GM23248 (cell line): ENCODE data around the gene CRISPLD2. TPM values are rescaled to one million over a fixed set of nuclear protein-coding genes. Genes with fewer than 3 reads are reported as not detected.

Experiments
- DNase-seq: peaks from one replicate; pipeline ENCODE4 v3.0.0-alpha.2; 2015
- H2AFZ ChIP-seq: fragments of 200-600 bp; sonication (generic); 2 replicates; pipeline ENCODE4 v1.6.1; 2016; ENCODE audit warnings: antibody characterized with exemption
- H3F3A ChIP-seq: fragments of 200-600 bp; sonication (generic); 2 replicates; pipeline ENCODE4 v1.6.1; 2016; ENCODE audit warnings: mild to moderate bottlenecking, antibody characterized with exemption, mixed run types; ENCODE audit not compliant: insufficient read depth
- H3K27ac ChIP-seq: fragments of 200-600 bp; sonication (generic); 2 replicates; pipeline ENCODE4 v1.5.1; 2016; ENCODE audit warnings: mild to moderate bottlenecking
- H3K27me3 ChIP-seq: fragments of 200-600 bp; sonication (generic); replicated peaks from 2 replicates; pipeline ENCODE4 v1.6.1; 2016; ENCODE audit warnings: mild to moderate bottlenecking; ENCODE audit not compliant: insufficient read depth
- H3K36me3 ChIP-seq: fragments of 200-600 bp; sonication (generic); 2 replicates; pipeline ENCODE4 v1.6.1; 2016; ENCODE audit warnings: low read depth, mild to moderate bottlenecking
- H3K4me1 ChIP-seq: fragments of 200-600 bp; sonication (generic); 2 replicates; pipeline ENCODE4 v1.6.1; 2016; ENCODE audit warnings: mild to moderate bottlenecking; ENCODE audit not compliant: insufficient read depth
- H3K4me2 ChIP-seq: fragments of 200-600 bp; sonication (generic); one replicate; pipeline ENCODE4 v1.6.1; 2016; ENCODE audit warnings: mild to moderate bottlenecking; ENCODE audit not compliant: unreplicated experiment
- H3K4me3 ChIP-seq: fragments of 200-600 bp; sonication (generic); 2 replicates; pipeline ENCODE4 v1.5.1; 2016; ENCODE audit warnings: mild to moderate bottlenecking
- H3K79me2 ChIP-seq: fragments of 200-600 bp; sonication (generic); 2 replicates; pipeline ENCODE4 v1.6.1; 2016; ENCODE audit warnings: mild to moderate bottlenecking; ENCODE audit not compliant: insufficient read depth
- H3K9ac ChIP-seq: fragments of 200-600 bp; sonication (generic); 2 replicates; pipeline ENCODE4 v1.6.1; 2016; ENCODE audit warnings: mild to moderate bottlenecking
- H3K9me2 ChIP-seq: fragments of 200-600 bp; sonication (generic); 2 replicates; pipeline ENCODE4 v1.6.1; 2016; ENCODE audit warnings: mixed run types, mild to moderate bottlenecking, moderate library complexity; ENCODE audit not compliant: insufficient read depth
- H3K9me3 ChIP-seq: fragments of 200-600 bp; sonication (generic); one replicate; pipeline ENCODE4 v1.6.1; 2017; ENCODE audit warnings: low read depth
- H4K20me1 ChIP-seq: fragments of 200-600 bp; sonication (generic); 2 replicates; pipeline ENCODE4 v1.6.0; 2016; ENCODE audit not compliant: insufficient read depth
- EZH2 ChIP-seq: fragments of 200-600 bp; sonication (generic); IDR thresholded peaks from 2 replicates; pipeline ENCODE4 v1.6.1; 2018; ENCODE audit warnings: antibody characterized with exemption, mild to moderate bottlenecking; ENCODE audit not compliant: insufficient read depth, poor library complexity, severe bottlenecking
- EZH2phosphoT487 ChIP-seq: fragments of 200-600 bp; sonication (generic); IDR thresholded peaks from 2 replicates; pipeline ENCODE4 v1.6.1; 2018; ENCODE audit warnings: antibody characterized with exemption, moderate library complexity, mild to moderate bottlenecking, low read depth; ENCODE audit not compliant: insufficient read depth
- WGBS, 2 experiments: methylation state at CpG; one replicate each; pipeline ENCODE4 v1.1.6; 2015 to 2017; ENCODE audit warnings: low lambda C conversion rate in 2 of 2, low coverage in 1 of 2; ENCODE audit errors: missing lambda C conversion rate in 2 of 2; 5-methylcytosine and 5-hydroxymethylcytosine counted together
- in situ Hi-C: fragments of 300-500 bp; cut with MboI; formaldehyde crosslinking; loops from 2 replicates; pipeline ENCODE4 v1.15.0; 2020
- polyA plus RNA-seq: library from polyadenylated mRNA; unstranded; fragments of >200 nt; fragmentation: Nextera tagmentation; extraction: Ambion mirVana; gene quantifications from 2 replicates; pipeline ENCODE4 v1.2.1, GENCODE V29; 2016
- total RNA-seq: library from RNA; depleted of rRNA; stranded (reverse); fragments of >200 nt; shearing (Covaris generic); gene quantifications from 2 replicates; pipeline ENCODE4 v1.2.3, GENCODE V29; 2014

Gene CRISPLD2
- total and polyA plus RNA-seq, 2 experiments from 2014 or later: 21.5 to 36.3 TPM

DNA sequence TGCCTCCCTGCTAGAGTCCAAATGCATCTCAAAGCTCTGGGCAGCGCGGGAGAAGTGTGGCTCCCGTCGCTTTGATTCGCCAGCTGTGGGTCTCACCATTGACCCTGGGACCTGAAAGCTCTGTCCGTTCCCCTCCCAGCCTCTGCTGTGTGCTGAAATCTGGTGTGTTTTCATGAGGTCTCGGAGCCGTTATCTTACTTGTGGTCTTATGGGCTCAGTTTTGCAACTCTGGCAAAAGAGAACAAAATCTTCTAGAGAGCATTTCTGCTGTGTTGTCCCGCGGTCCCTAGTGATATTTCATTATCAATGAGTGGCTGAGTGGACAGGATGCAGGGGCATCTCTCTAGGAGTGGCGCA lies 13.3 kb downstream of the CRISPLD2 start:
- Histone ChIP-seq H3K9ac (peak overlapping the region; percentile 85), H3K9me3 (no peaks in the 10 kb centered on the region), H3K4me3 (peak overlapping the region; percentile 63), H4K20me1 (no peaks in the 10 kb centered on the region), H2AFZ (no peak overlapping the region), H3F3A (peaks cover 43% of the 10 kb centered on the region), H3K27me3 (no peaks in the 10 kb centered on the region), H3K27ac (peak overlapping the region; percentile 97), H3K79me2 (peaks cover 28% of the 10 kb centered on the region; the same call in 1 of the 2 replicates), H3K4me1 (peaks cover 51% of the 10 kb centered on the region), H3K36me3 (no peaks in the 10 kb centered on the region), H3K4me2 (peak overlapping the region; percentile 81), H3K9me2 (no peaks in the 10 kb centered on the region)
- TF ChIP-seq EZH2 (no peak), EZH2phosphoT487 (no peak)
- no peak for DNase-seq
- in situ Hi-C loops: no loop called here
- WGBS, 2 experiments: 81 to 83% methylated on average over 11 of the region's 11 CpGs

DNA sequence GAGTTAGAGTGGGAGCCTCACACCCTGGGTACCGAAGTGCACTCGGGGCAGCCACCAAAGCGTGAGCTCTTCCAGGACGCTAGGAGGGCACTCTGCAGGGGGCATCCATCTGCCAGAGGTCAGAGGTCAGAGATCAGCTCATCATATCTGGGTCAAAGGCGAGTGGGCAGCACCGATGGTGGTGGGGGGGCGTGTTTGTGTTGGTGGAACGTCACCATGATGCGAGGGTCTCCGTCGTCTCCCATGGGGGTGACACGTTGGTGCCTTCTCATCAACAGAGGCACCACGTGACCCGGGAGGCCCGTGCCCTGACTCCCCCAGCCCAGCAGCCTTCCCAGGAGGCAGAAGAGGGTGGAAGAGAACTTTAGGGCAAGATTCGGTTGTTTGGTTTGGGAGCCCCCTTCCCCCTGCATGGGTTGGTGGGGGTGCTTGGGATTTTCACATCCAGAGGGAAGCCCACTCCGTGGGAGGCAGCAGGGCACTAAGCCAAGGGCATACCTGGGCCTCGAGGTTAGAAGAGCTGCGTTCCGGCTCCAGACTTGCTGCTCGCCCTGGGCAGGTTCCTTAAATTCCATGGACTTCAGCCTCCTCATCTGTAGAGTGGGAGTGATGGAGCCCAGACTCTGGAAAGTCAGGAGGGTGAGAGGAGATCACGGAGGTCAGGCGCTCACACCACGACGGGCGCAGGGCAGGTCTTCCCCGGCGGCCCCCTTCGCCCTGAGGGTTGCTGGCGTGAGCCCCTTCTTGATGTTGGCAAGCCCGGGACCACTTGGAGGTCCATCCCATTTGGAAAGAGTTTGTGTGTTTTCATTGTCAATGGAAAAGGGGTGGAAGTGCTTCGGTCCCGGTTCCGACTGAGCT lies 14.0 kb downstream of the CRISPLD2 start:
- no peaks in the 10 kb centered on the region for H4K20me1 ChIP-seq
- peaks cover 23% of the 10 kb centered on the region; the same call in 1 of the 2 replicates for H3K79me2 ChIP-seq
- no peak for DNase-seq
- peaks cover 47% of the 10 kb centered on the region for H3K4me1 ChIP-seq
- in situ Hi-C loops: no loop called here
- no peak overlapping the region for H2AFZ ChIP-seq
- H3F3A ChIP-seq: peaks cover 39% of the 10 kb centered on the region
- no peaks in the 10 kb centered on the region for H3K27me3 ChIP-seq
- 87% methylated on average over 34 of the region's 34 CpGs for WGBS, 2 experiments
- H3K9me3 ChIP-seq: no peaks in the 10 kb centered on the region
- H3K4me2 ChIP-seq: peak overlapping the region; percentile 81
- TF ChIP-seq EZH2phosphoT487: no peak
- no peak for TF ChIP-seq EZH2
- peak overlapping the region; percentile 97 for H3K27ac ChIP-seq
- no peaks in the 10 kb centered on the region for H3K9me2 ChIP-seq
- H3K36me3 ChIP-seq: no peaks in the 10 kb centered on the region
- H3K9ac ChIP-seq: peak overlapping the region; percentile 85; the same call in 1 of the 2 replicates
- H3K4me3 ChIP-seq: no peak overlapping the region

DNA sequence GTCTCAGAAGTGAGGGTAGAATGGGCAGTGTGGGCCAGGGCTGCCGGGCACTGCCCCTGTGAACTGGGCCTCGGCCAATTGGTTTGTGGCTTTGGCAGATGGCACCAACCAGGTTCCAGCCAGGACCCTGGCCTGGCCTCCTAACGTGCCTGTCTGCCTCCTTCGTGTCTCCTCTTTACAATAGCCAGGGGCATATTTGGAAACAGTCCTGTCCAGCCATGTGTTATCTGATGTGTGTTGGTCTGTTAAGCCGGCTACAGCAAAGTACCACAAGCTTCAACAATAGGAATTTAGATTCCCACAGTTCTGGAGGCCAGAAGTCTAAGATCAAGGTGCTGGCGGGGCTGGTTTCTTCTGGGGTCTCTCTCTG lies 14.6 kb downstream of the CRISPLD2 start:
- no peaks in the 10 kb centered on the region for H4K20me1 ChIP-seq
- no peak overlapping the region for H3K27ac ChIP-seq
- H3K4me1 ChIP-seq: peaks cover 40% of the 10 kb centered on the region
- peaks cover 23% of the 10 kb centered on the region; the same call in 1 of the 2 replicates for H3K79me2 ChIP-seq
- H3K9me3 ChIP-seq: no peaks in the 10 kb centered on the region
- no peaks in the 10 kb centered on the region for H3K27me3 ChIP-seq
- TF ChIP-seq EZH2: no peak
- no peak for TF ChIP-seq EZH2phosphoT487
- no peak overlapping the region for H3K4me3 ChIP-seq
- H3K9ac ChIP-seq: no peak overlapping the region
- in situ Hi-C loops: no loop called here
- H3K4me2 ChIP-seq: no peak overlapping the region
- H2AFZ ChIP-seq: no peak overlapping the region
- WGBS, 2 experiments: 74 to 81% methylated on average over 6 of the region's 6 CpGs
- peaks cover 37% of the 10 kb centered on the region for H3F3A ChIP-seq
- no peaks in the 10 kb centered on the region for H3K36me3 ChIP-seq
- DNase-seq: no peak
- H3K9me2 ChIP-seq: no peaks in the 10 kb centered on the region

DNA sequence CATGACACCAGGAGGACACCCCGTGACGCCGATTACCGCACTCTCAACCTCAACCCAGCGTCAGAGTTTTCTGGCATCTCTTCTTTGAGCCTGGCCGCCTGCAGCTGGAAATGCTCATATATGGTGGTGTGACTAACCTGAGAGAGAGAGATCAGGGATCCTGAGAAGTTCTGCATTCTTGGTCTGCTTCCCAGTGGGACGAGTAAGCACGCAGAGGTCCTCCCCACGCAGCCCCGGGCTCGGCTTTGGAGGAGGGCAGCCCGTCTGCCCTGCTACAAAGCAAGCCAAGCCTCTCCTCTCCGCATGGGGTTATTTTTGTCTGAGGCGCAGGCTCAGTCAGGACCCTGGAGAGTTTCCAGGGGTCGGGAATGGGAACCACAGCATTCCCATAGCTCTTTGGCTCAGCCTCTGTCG lies 16.5 kb downstream of the CRISPLD2 start:
- 1 to 3% methylated on average over 15 to 16 of the region's 16 CpGs for WGBS, 2 experiments
- Histone ChIP-seq H4K20me1 (no peaks in the 10 kb centered on the region), H3F3A (peaks cover 31% of the 10 kb centered on the region), H3K27me3 (no peaks in the 10 kb centered on the region), H3K4me3 (no peak overlapping the region), H3K9me2 (no peaks in the 10 kb centered on the region), H3K36me3 (no peaks in the 10 kb centered on the region), H2AFZ (no peak overlapping the region), H3K9ac (peak overlapping the region; percentile 65), H3K27ac (peak overlapping the region; percentile 86), H3K9me3 (no peaks in the 10 kb centered on the region), H3K79me2 (peaks cover 23% of the 10 kb centered on the region; the same call in 1 of the 2 replicates), H3K4me1 (peaks cover 41% of the 10 kb centered on the region), H3K4me2 (peak overlapping the region; percentile 5)
- peak; percentile 100 for DNase-seq
- in situ Hi-C loops: no loop called here
- no peak for TF ChIP-seq EZH2
- no peak for TF ChIP-seq EZH2phosphoT487
